Brain microvascular endothelial cell (primary cell): ENCODE results near the gene ASS1.

Experiments used
- DNase-seq: peaks from one replicate; pipeline ENCODE4 v3.0.0-alpha.2; 2020
- H3K27ac ChIP-seq: fragments of 250-450 bp; sonication (Bioruptor Pico); 2 replicates; pipeline ENCODE4 v1.5.1; 2020; ENCODE audit warnings: mild to moderate bottlenecking, moderate library complexity
- H3K27me3 ChIP-seq: fragments of 250-450 bp; sonication (Bioruptor Pico); replicated peaks from 2 replicates; pipeline ENCODE4 v1.5.1; 2020; ENCODE audit warnings: mild to moderate bottlenecking
- H3K36me3 ChIP-seq: fragments of 250-450 bp; sonication (Bioruptor Pico); replicated peaks from 2 replicates; pipeline ENCODE4 v1.5.1; 2020; ENCODE audit warnings: mild to moderate bottlenecking
- H3K4me3 ChIP-seq: 2 replicates; pipeline ENCODE4 v1.5.1; 2011; ENCODE audit warnings: low read depth, mild to moderate bottlenecking, control low read depth, low read length, moderate library complexity
- in situ Hi-C: cut with HindIII; loops from 2 replicates; pipeline ENCODE4 v1.10.0; 2017; ENCODE audit warnings: low sequenced_read_pairs, low pct_ligation_motif_present
- TF ChIP-seq, protein P1 (sequence below): IDR thresholded peaks from 2 replicates; pipeline ENCODE4 v1.5.1; 2011; ENCODE audit warnings: low read depth, mild to moderate bottlenecking, moderate library complexity, low read length, control low read depth, inconsistent platforms; ENCODE audit errors: missing control alignments

The ASS1 gene

GRCh38 chr9:130444565-130445221 is at the start of gene ASS1:
Gene ASS1, plus strand, starts transcription at chr9:130444961. Its CDS starts 7,268 bp downstream, at chr9:130452229.
- H3K27me3 ChIP-seq, result no peaks in the 10 kb centered on the region
- H3K4me3 ChIP-seq, result peak within 1 kb of the TSS; percentile 42
- no peak within 1 kb of the TSS for H3K27ac ChIP-seq
- H3K36me3 ChIP-seq, result no peaks in the 10 kb centered on the region
- in situ Hi-C loops, result no loop called here
- TF ChIP-seq, protein P1, sequence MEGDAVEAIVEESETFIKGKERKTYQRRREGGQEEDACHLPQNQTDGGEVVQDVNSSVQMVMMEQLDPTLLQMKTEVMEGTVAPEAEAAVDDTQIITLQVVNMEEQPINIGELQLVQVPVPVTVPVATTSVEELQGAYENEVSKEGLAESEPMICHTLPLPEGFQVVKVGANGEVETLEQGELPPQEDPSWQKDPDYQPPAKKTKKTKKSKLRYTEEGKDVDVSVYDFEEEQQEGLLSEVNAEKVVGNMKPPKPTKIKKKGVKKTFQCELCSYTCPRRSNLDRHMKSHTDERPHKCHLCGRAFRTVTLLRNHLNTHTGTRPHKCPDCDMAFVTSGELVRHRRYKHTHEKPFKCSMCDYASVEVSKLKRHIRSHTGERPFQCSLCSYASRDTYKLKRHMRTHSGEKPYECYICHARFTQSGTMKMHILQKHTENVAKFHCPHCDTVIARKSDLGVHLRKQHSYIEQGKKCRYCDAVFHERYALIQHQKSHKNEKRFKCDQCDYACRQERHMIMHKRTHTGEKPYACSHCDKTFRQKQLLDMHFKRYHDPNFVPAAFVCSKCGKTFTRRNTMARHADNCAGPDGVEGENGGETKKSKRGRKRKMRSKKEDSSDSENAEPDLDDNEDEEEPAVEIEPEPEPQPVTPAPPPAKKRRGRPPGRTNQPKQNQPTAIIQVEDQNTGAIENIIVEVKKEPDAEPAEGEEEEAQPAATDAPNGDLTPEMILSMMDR, result no peak
- DNase-seq, result no peak

DNA sequence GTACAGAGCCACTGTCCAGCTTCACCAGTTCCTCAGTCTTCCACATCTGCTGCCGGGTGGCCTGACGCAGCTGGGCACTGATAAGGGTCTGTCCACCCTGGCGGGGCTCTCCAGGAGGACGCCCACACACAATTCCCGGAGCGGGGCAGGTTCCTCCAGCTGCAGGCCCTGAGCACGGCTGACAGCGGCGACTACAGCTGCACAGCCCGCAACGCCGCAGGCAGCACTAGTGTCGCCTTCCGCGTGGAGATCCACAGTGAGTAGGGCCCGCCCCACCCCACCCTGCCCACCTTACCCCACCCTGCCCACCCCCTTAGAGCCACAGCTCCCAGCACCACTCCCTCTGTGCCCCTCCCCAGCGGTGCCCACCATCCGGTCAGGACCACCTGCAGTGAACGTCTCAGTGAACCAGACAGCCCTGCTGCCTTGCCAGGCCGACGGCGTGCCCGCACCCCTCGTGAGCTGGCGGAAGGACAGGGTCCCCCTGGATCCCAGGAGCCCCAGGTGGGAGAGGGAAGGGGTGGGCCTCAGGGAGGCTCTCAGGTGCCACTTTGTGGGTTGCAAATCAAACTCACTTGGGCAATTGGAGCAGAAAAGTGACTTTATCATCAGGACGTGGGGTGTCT is 48.8 kb upstream of the ASS1 start:
- no peaks in the 10 kb centered on the region for H3K27me3 ChIP-seq
- no peak for DNase-seq
- no peak overlapping the region for H3K27ac ChIP-seq
- no peak overlapping the region for H3K4me3 ChIP-seq
- in situ Hi-C loops, result no loop called here
- no peaks in the 10 kb centered on the region for H3K36me3 ChIP-seq
- TF ChIP-seq, protein P1, result no peak

DNA sequence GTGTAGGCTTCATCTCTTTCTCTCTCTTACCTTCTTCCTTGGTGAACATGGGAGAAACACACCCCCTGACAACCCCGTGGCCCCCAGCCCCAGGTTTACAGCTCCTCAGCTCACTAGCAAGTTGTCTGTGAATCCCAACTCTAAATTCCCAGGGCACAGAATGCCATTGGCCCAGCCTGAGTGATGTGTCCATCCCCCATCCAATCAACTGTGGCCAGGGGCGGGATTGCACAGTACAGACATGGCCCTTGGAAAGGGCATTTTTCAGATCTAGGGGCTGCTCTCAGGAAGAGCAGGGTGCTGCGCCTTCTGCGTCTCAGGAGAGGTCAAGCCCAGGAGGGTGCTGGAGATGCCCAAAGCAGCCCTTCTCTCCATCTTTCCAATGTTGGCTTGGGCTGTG is 48.2 kb upstream of the ASS1 start:
- no peak for DNase-seq
- no peaks in the 10 kb centered on the region for H3K36me3 ChIP-seq
- no peak overlapping the region for H3K4me3 ChIP-seq
- in situ Hi-C loops, result no loop called here
- TF ChIP-seq, protein P1, result no peak
- H3K27me3 ChIP-seq, result no peaks in the 10 kb centered on the region
- no peak overlapping the region for H3K27ac ChIP-seq

DNA sequence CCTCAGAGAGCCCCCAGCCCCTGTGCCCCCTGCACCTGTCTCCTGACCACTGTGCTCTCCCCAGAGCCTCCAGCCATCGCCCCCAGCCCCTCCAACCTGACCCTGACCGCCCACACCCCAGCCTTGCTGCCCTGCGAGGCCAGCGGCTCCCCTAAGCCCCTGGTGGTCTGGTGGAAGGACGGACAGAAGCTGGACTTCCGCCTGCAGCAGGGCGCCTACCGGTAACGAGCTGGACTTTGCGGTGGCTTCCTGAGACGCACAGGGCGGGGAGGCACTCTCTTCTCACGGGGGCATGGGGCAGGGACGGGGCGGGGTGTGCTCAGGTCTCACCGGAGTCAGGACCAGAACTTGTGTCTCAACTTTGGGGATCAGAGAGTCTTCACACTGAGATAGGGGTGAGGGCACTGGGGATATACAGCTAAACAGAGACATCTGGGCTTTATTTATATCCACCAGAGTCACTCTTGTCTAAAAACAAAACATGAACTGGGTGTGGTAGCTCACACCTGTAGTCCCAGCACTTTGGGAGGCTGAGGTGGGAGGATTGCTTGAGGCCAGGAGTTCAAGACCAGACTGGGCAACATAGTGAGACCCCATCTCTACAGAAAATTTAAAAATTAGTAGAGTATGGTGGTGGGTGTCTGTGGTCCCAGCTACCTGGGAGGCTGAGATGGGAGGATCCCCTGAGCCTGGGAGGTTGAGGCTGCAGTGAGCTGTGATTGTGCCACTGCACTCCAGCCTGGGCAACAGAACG is 46.1 kb upstream of the ASS1 start:
- no peak overlapping the region for H3K27ac ChIP-seq
- TF ChIP-seq, protein P1, result no peak

DNA sequence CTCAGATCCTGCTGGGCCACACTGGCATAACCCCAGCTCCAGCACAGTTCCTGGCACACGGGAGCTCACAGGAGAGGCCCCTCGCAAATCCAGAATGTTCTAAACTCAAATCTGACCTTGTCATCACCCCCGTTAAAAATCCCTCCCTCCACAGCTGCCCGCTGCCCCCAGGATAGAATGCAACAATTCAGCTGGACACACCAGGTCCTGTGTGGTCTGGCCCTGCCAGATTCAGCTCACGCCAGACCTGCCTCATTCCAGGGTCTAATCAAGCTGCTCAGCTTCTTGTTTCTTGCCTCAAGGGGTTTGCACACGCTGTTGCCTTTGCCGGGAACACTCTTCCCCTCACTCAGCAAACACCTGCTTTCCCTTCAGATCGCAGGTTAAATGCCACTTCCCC is 45.0 kb upstream of the ASS1 start:
- in situ Hi-C loops, result no loop called here
- no peak for DNase-seq
- TF ChIP-seq, protein P1, result no peak
- Histone ChIP-seq H3K27me3 (peaks cover 2% of the 10 kb centered on the region), H3K27ac (no peak overlapping the region), H3K4me3 (no peak overlapping the region), H3K36me3 (no peaks in the 10 kb centered on the region)

More for the DNA sequence above, 46.1 kb upstream of the ASS1 start:
- peaks cover 2% of the 10 kb centered on the region for H3K27me3 ChIP-seq
- in situ Hi-C loops, result no loop called here
- H3K4me3 ChIP-seq, result no peak overlapping the region
- H3K36me3 ChIP-seq, result no peaks in the 10 kb centered on the region
- no peak for DNase-seq
